HG02840 (cell line): ENCODE data around the gene KRTAP10-2.
"Not testable (repeated sequence)": the region's sequence is repeated elsewhere in the genome, so short reads cannot be mapped to it uniquely, and the experiment has no call there.

Experiments used
- ATAC-seq: cut with Tn5 transposase; IDR thresholded peaks from one replicate; pipeline ENCODE4 v1.9.1; 2021; ENCODE audit warnings: mild to moderate bottlenecking, moderate library complexity, moderate number of reproducible peaks; ENCODE audit not compliant: unreplicated experiment, low FRiP score

The KRTAP10-2 gene

GRCh38 chr21:44583089-44583799 is 31.9 kb upstream of the KRTAP10-2 start:
- ATAC-seq = no peak

GRCh38 chr21:44582055-44582454 is 30.8 kb upstream of the KRTAP10-2 start:
- ATAC-seq = no peak

- no peak for ATAC-seq
Observed at GRCh38 chr21:44581158-44581557, 29.9 kb upstream of the KRTAP10-2 start.

- ATAC-seq = not testable (repeated sequence)
Observed at GRCh38 chr21:44580231-44580821, 29.0 kb upstream of the KRTAP10-2 start, which contains the start of gene KRTAP10-5. Gene KRTAP10-5, minus strand, starts transcription at chr21:44580604. Its CDS starts 26 bp downstream, at chr21:44580578.

GRCh38 chr21:44579833-44580144 is 28.5 kb upstream of the KRTAP10-2 start:
- ATAC-seq = no peak

- ATAC-seq = no peak
Observed at GRCh38 chr21:44579056-44579832, 27.9 kb upstream of the KRTAP10-2 start.

GRCh38 chr21:44578371-44579055 is 27.2 kb upstream of the KRTAP10-2 start:
- no peak for ATAC-seq

GRCh38 chr21:44576025-44576420 is 24.7 kb upstream of the KRTAP10-2 start:
- no peak for ATAC-seq

GRCh38 chr21:44575307-44576024 is 24.2 kb upstream of the KRTAP10-2 start:
- ATAC-seq = no peak

GRCh38 chr21:44574457-44575306 is 23.4 kb upstream of the KRTAP10-2 start:
- no peak for ATAC-seq

- not testable (repeated sequence) for ATAC-seq
Observed at GRCh38 chr21:44573630-44574456, 22.5 kb upstream of the KRTAP10-2 start, which contains the start of gene KRTAP10-4. Gene KRTAP10-4, plus strand, starts transcription at chr21:44573729. Its CDS starts 30 bp downstream, at chr21:44573759.

GRCh38 chr21:44572959-44573583 is 21.8 kb upstream of the KRTAP10-2 start:
- ATAC-seq = no peak

GRCh38 chr21:44571844-44572782 is 20.8 kb upstream of the KRTAP10-2 start:
- ATAC-seq = no peak

GRCh38 chr21:44571296-44571695 is 20.0 kb upstream of the KRTAP10-2 start:
- ATAC-seq = no peak

- no peak for ATAC-seq
Observed at GRCh38 chr21:44569861-44570517, 18.7 kb upstream of the KRTAP10-2 start.
